ENCODE measurements around the gene FLVCR2.

Gene FLVCR2

GRCh38 chr14:75626863-75627262 is 48.4 kb downstream of the FLVCR2 start:
- Histone ChIP-seq H3F3A (ENCODE audit: insufficient read depth, low read length) (no peaks in the 10 kb centered on the region), H3K27ac (ENCODE audit: low read length) (no peak overlapping the region), H2AFZ (ENCODE audit: low read length) (no peak overlapping the region), H3K36me3 (replicated peaks; ENCODE audit: insufficient read depth, low read length) (no peaks in the 10 kb centered on the region), H3K4me1 (ENCODE audit: low read length) (no peaks in the 10 kb centered on the region), H3K9ac (ENCODE audit: low read length) (no peak overlapping the region), H3K79me2 (ENCODE audit: low read length) (no peaks in the 10 kb centered on the region), H4K20me1 (ENCODE audit: insufficient read depth, low read length) (no peaks in the 10 kb centered on the region), H3K4me2 (ENCODE audit: low read depth, low read length) (no peak overlapping the region), H3K9me2 (replicated peaks; ENCODE audit: insufficient read depth, low read length) (no peaks in the 10 kb centered on the region), H3K4me3 (ENCODE audit: low read length) (no peak overlapping the region), H3K27me3 (replicated peaks; ENCODE audit: insufficient read depth, low read length) (no peaks in the 10 kb centered on the region), H3K9me3 (replicated peaks; ENCODE audit: insufficient read depth, low read length) (no peaks in the 10 kb centered on the region)
- TF ChIP-seq EZH2phosphoT487 (IDR thresholded peaks at IDR 0.05; ENCODE audit: low read length) (no peak), EZH2 (optimal IDR thresholded peaks at IDR 0.05; ENCODE audit: low read depth, low read length) (no peak), CTCF (IDR thresholded peaks at IDR 0.05; ENCODE audit: low read length) (no peak)
- DNase-seq: no peak

GRCh38 chr14:75627406-75627805 is 49.0 kb downstream of the FLVCR2 start:
- H3K4me2 ChIP-seq (ENCODE audit: low read depth, low read length): no peak overlapping the region
- DNase-seq: no peak

GRCh38 chr14:75628816-75629215 is 50.4 kb downstream of the FLVCR2 start:
- H3K36me3 ChIP-seq (replicated peaks; ENCODE audit: insufficient read depth, low read length): no peaks in the 10 kb centered on the region
- H3K27me3 ChIP-seq (replicated peaks; ENCODE audit: insufficient read depth, low read length): no peaks in the 10 kb centered on the region
- H3K9ac ChIP-seq (ENCODE audit: low read length): no peak overlapping the region
- H3K4me3 ChIP-seq (ENCODE audit: low read length): no peak overlapping the region
- no peak overlapping the region for H2AFZ ChIP-seq (ENCODE audit: low read length)
- no peak overlapping the region for H3K4me2 ChIP-seq (ENCODE audit: low read depth, low read length)
- no peak for TF ChIP-seq CTCF (IDR thresholded peaks at IDR 0.05; ENCODE audit: low read length)
- no peak for TF ChIP-seq EZH2phosphoT487 (IDR thresholded peaks at IDR 0.05; ENCODE audit: low read length)
- TF ChIP-seq EZH2 (optimal IDR thresholded peaks at IDR 0.05; ENCODE audit: low read depth, low read length): no peak
- no peaks in the 10 kb centered on the region for H3K4me1 ChIP-seq (ENCODE audit: low read length)
- no peak for DNase-seq
- no peaks in the 10 kb centered on the region for H3K9me2 ChIP-seq (replicated peaks; ENCODE audit: insufficient read depth, low read length)
- no peaks in the 10 kb centered on the region for H3F3A ChIP-seq (ENCODE audit: insufficient read depth, low read length)
- no peaks in the 10 kb centered on the region for H3K9me3 ChIP-seq (replicated peaks; ENCODE audit: insufficient read depth, low read length)
- H3K79me2 ChIP-seq (ENCODE audit: low read length): no peaks in the 10 kb centered on the region
- H3K27ac ChIP-seq (ENCODE audit: low read length): no peak overlapping the region
- no peaks in the 10 kb centered on the region for H4K20me1 ChIP-seq (ENCODE audit: insufficient read depth, low read length)

More at GRCh38 chr14:75627406-75627805, 49.0 kb downstream of the FLVCR2 start:
- no peak overlapping the region for H3K9ac ChIP-seq (ENCODE audit: low read length)
- H3K4me3 ChIP-seq (ENCODE audit: low read length): no peak overlapping the region
- no peaks in the 10 kb centered on the region for H3K9me3 ChIP-seq (replicated peaks; ENCODE audit: insufficient read depth, low read length)
- H2AFZ ChIP-seq (ENCODE audit: low read length): no peak overlapping the region
- no peaks in the 10 kb centered on the region for H3F3A ChIP-seq (ENCODE audit: insufficient read depth, low read length)
- H3K27me3 ChIP-seq (replicated peaks; ENCODE audit: insufficient read depth, low read length): no peaks in the 10 kb centered on the region
- no peaks in the 10 kb centered on the region for H3K9me2 ChIP-seq (replicated peaks; ENCODE audit: insufficient read depth, low read length)
- H3K4me1 ChIP-seq (ENCODE audit: low read length): no peaks in the 10 kb centered on the region
- H3K36me3 ChIP-seq (replicated peaks; ENCODE audit: insufficient read depth, low read length): no peaks in the 10 kb centered on the region
- H3K27ac ChIP-seq (ENCODE audit: low read length): no peak overlapping the region
- H3K79me2 ChIP-seq (ENCODE audit: low read length): no peaks in the 10 kb centered on the region
- TF ChIP-seq CTCF (IDR thresholded peaks at IDR 0.05; ENCODE audit: low read length) (no peak), EZH2 (optimal IDR thresholded peaks at IDR 0.05; ENCODE audit: low read depth, low read length) (no peak), EZH2phosphoT487 (IDR thresholded peaks at IDR 0.05; ENCODE audit: low read length) (no peak)
- H4K20me1 ChIP-seq (ENCODE audit: insufficient read depth, low read length): no peaks in the 10 kb centered on the region

Data from MM.1S (cell line).